AG04449 (cell line): ENCODE data around the gene CCDC39.

Experiments used
- CTCF ChIA-PET: fragments of 350-600 bp; formaldehyde crosslinking; extraction: SDS; loops from one replicate; lab custom pipeline; 2021; ENCODE audit warnings: antibody characterized with exemption; lab: Yijun Ruan, JAX
- POLR2A ChIA-PET: fragments of 400-600, 350-600 bp; formaldehyde crosslinking; extraction: SDS; loops from one replicate; lab custom pipeline; 2020; ENCODE audit warnings: antibody characterized with exemption, inconsistent platforms; lab: Yijun Ruan, JAX
- DNase-seq: peaks from one replicate; pipeline ENCODE4 v3.0.0-alpha.2; 2010; ENCODE audit warnings: low read depth, low spot score
- H3K4me3 ChIP-seq: 2 replicates; pipeline ENCODE4 v1.5.1; 2011; ENCODE audit warnings: low read depth, mild to moderate bottlenecking, control low read depth, low read length
- CTCF ChIP-seq: IDR thresholded peaks from one replicate; pipeline ENCODE4 v1.5.1; 2011; ENCODE audit warnings: mild to moderate bottlenecking, moderate library complexity, low read length, control low read depth, inconsistent platforms; ENCODE audit not compliant: insufficient read depth; ENCODE audit errors: missing control alignments

CCDC39 gene

GRCh38 chr3:180698760-180699270 is 19.5 kb upstream of the CCDC39 start:
- no peak overlapping the region for H3K4me3 ChIP-seq
- TF ChIP-seq CTCF: no peak
- CTCF ChIA-PET: no interaction called here
- POLR2A ChIA-PET: no interaction called here
- no peak for DNase-seq

GRCh38 chr3:180694321-180694720 is 15.0 kb upstream of the CCDC39 start:
- no peak overlapping the region for H3K4me3 ChIP-seq
- no peak for DNase-seq
- CTCF ChIA-PET: no interaction called here
- no peak for TF ChIP-seq CTCF
- POLR2A ChIA-PET: no interaction called here

- ChIA-PET CTCF (no interaction called here), POLR2A (no interaction called here)
- no peak for TF ChIP-seq CTCF
- H3K4me3 ChIP-seq: no peak overlapping the region
- DNase-seq: no peak
Observed at GRCh38 chr3:180693656-180694055, 14.4 kb upstream of the CCDC39 start.

GRCh38 chr3:180690061-180690460 is 10.8 kb upstream of the CCDC39 start:
- no peak for TF ChIP-seq CTCF
- ChIA-PET POLR2A (no interaction called here), CTCF (interaction anchor here (1.4 kb wide), 1 partner anchor 1012 kb away, joined by 3 read pairs; no protein-coding TSS in a partner anchor)
- DNase-seq: no peak
- no peak overlapping the region for H3K4me3 ChIP-seq

GRCh38 chr3:180684807-180685206 is 5.5 kb upstream of the CCDC39 start:
- no peak for DNase-seq
- ChIA-PET CTCF (interaction anchor here (0.6 kb wide), 1 partner anchor 877 kb away, joined by 3 read pairs; no protein-coding TSS in a partner anchor), POLR2A (no interaction called here)
- TF ChIP-seq CTCF: no peak
- H3K4me3 ChIP-seq: no peak overlapping the region

- no peak for TF ChIP-seq CTCF
- H3K4me3 ChIP-seq: no peak overlapping the region
- POLR2A ChIA-PET: interaction anchor here (0.6 kb wide), 1 partner anchor 540 kb away, joined by 3 read pairs; no protein-coding TSS in a partner anchor
- CTCF ChIA-PET: no interaction called here
- no peak for DNase-seq
Observed at GRCh38 chr3:180683816-180684215, 4.5 kb upstream of the CCDC39 start.
